GM23338 (cell line): ENCODE data around the gene TGM2. TPM values are rescaled to one million over a fixed set of nuclear protein-coding genes. Genes with fewer than 3 reads are reported as not detected.

Experiments used
- ATAC-seq: fragments of 200-7000 bp; cut with Tn5 transposase; 3 replicates; pipeline ENCODE4 v1.9.1; 2020
- DNase-seq: peaks from one replicate; pipeline ENCODE4 v3.0.0-alpha.2; 2015; ENCODE audit warnings: low spot score
- H2AFZ ChIP-seq: fragments of 200-600 bp; sonication (generic); 2 replicates; pipeline ENCODE4 v1.8.0; 2016; ENCODE audit warnings: antibody characterized with exemption, mild to moderate bottlenecking, moderate library complexity
- H3F3A ChIP-seq: fragments of 200-600 bp; sonication (generic); replicated peaks from 2 replicates; pipeline ENCODE4 v1.8.0; 2017; ENCODE audit warnings: antibody characterized with exemption, mixed run types, low read depth
- H3K27ac ChIP-seq: fragments of 200-600 bp; sonication (generic); 2 replicates; pipeline ENCODE4 v1.6.1; 2016; ENCODE audit warnings: low read depth
- H3K27me3 ChIP-seq: fragments of 200-600 bp; sonication (generic); 2 replicates; pipeline ENCODE4 v1.8.0; 2016; ENCODE audit warnings: mild to moderate bottlenecking, mixed run types, moderate library complexity; ENCODE audit not compliant: insufficient read depth
- H3K36me3 ChIP-seq: fragments of 200-600 bp; sonication (generic); 2 replicates; pipeline ENCODE4 v1.8.0; 2016; ENCODE audit warnings: mild to moderate bottlenecking; ENCODE audit not compliant: insufficient read depth
- H3K4me1 ChIP-seq: fragments of 200-600 bp; sonication (generic); 2 replicates; pipeline ENCODE4 v1.8.0; 2016; ENCODE audit warnings: mild to moderate bottlenecking, moderate library complexity; ENCODE audit not compliant: insufficient read depth
- H3K4me2 ChIP-seq: fragments of 200-600 bp; sonication (generic); 2 replicates; pipeline ENCODE4 v1.7.1; 2017; ENCODE audit warnings: mixed run types
- H3K4me3 ChIP-seq: fragments of 200-600 bp; sonication (generic); 2 replicates; pipeline ENCODE4 v1.6.1; 2016; ENCODE audit warnings: mixed run types
- H3K79me2 ChIP-seq: fragments of 200-600 bp; sonication (generic); replicated peaks from 2 replicates; pipeline ENCODE4 v1.8.0; 2017; ENCODE audit warnings: mild to moderate bottlenecking; ENCODE audit not compliant: insufficient read depth
- H3K9me2 ChIP-seq: fragments of 200-600 bp; sonication (generic); 2 replicates; pipeline ENCODE4 v1.8.0; 2017; ENCODE audit not compliant: insufficient read depth
- H4K20me1 ChIP-seq: fragments of 200-600 bp; sonication (generic); replicated peaks from 2 replicates; pipeline ENCODE4 v1.8.0; 2017; ENCODE audit warnings: mild to moderate bottlenecking; ENCODE audit not compliant: insufficient read depth
- H3K27ac Mint-ChIP-seq: 2 replicates; pipeline ENCODE4 v1.8.0; 2020; ENCODE audit warnings: inconsistent platforms, mild to moderate bottlenecking, moderate library complexity, mixed read lengths
- H3K27me3 Mint-ChIP-seq: 3 replicates; pipeline ENCODE4 v1.8.0; 2022; ENCODE audit warnings: low read depth, mild to moderate bottlenecking, moderate library complexity, mixed read lengths, inconsistent platforms; ENCODE audit not compliant: insufficient read depth, poor library complexity
- H3K36me3 Mint-ChIP-seq: 3 replicates; pipeline ENCODE4 v1.8.0; 2021; ENCODE audit warnings: low read depth, mild to moderate bottlenecking, inconsistent platforms, moderate library complexity, mixed read lengths
- H3K4me1 Mint-ChIP-seq: 3 replicates; pipeline ENCODE4 v1.8.0; 2020; ENCODE audit warnings: mild to moderate bottlenecking, inconsistent platforms, mixed read lengths
- H3K4me3 Mint-ChIP-seq: 3 replicates; pipeline ENCODE4 v1.8.0; 2021; ENCODE audit warnings: moderate library complexity, mild to moderate bottlenecking, inconsistent platforms, mixed read lengths
- H3K9me3 Mint-ChIP-seq: 3 replicates; pipeline ENCODE4 v1.8.0; 2020; ENCODE audit warnings: moderate library complexity, mild to moderate bottlenecking, inconsistent platforms, mixed read lengths
- CREB1 ChIP-seq: fragments of 250-450 bp; sonication (Bioruptor Pico); IDR thresholded peaks from 2 replicates; pipeline ENCODE4 v1.5.0; 2020; ENCODE audit warnings: low read depth, mild to moderate bottlenecking, moderate library complexity
- CTCF ChIP-seq, 2 experiments: fragments of 200-600 bp in 1 of 2; sonication (generic) in 1 of 2; conservative IDR thresholded peaks; 2 replicates each; pipeline versions ENCODE4 v1.5.1 to v1.6.1; 2016 to 2017; ENCODE audit warnings: antibody characterized with exemption in 2 of 2, low read depth in 2 of 2, mild to moderate bottlenecking in 2 of 2, moderate library complexity in 1 of 2
- EZH2 ChIP-seq: fragments of 200-600 bp; sonication (generic); IDR thresholded peaks from one replicate; pipeline ENCODE4 v1.8.0; 2017; ENCODE audit warnings: antibody characterized with exemption, mild to moderate bottlenecking, low read depth; ENCODE audit not compliant: unreplicated experiment
- EZH2phosphoT487 ChIP-seq: fragments of 200-600 bp; sonication (generic); IDR thresholded peaks from one replicate; pipeline ENCODE4 v1.8.1; 2018; ENCODE audit warnings: antibody characterized with exemption; ENCODE audit not compliant: unreplicated experiment
- NANOG ChIP-seq: IDR thresholded peaks from 2 replicates; pipeline ENCODE4 v1.6.1; 2016; ENCODE audit warnings: antibody characterized with exemption, borderline replicate concordance
- REST ChIP-seq: IDR thresholded peaks from one replicate; pipeline ENCODE4 v1.6.1; 2018; ENCODE audit warnings: antibody characterized with exemption; ENCODE audit not compliant: unreplicated experiment
- STAT1 ChIP-seq: IDR thresholded peaks from one replicate; pipeline ENCODE4 v1.6.1; 2016; ENCODE audit warnings: antibody characterized with exemption; ENCODE audit not compliant: unreplicated experiment
- ZNF331 ChIP-seq: fragments of 250-450 bp; sonication (Bioruptor Pico); IDR thresholded peaks from 2 replicates; pipeline ENCODE4 v1.5.0; 2020; ENCODE audit warnings: low read depth, mild to moderate bottlenecking, moderate library complexity
- ZNF462 ChIP-seq: fragments of 250-450 bp; sonication (Bioruptor Pico); IDR thresholded peaks from 2 replicates; pipeline ENCODE4 v1.5.0; 2020; ENCODE audit warnings: mild to moderate bottlenecking, moderate library complexity
- polyA plus RNA-seq: library from polyadenylated mRNA; unstranded; fragments of >200 nt; fragmentation: Nextera tagmentation; extraction: Ambion mirVana; gene quantifications from 2 replicates; pipeline ENCODE4 v1.2.1, GENCODE V29; 2016
- total RNA-seq: library from RNA; depleted of rRNA; stranded (reverse); fragments of >200 nt; shearing (Covaris generic); gene quantifications from 2 replicates; pipeline ENCODE4 v1.2.3, GENCODE V29; 2014

Gene TGM2
- total and polyA plus RNA-seq, 2 experiments from 2014 or later = 0.45 to 1.0 TPM

- Histone ChIP-seq H3K79me2 (peaks cover 51% of the 10 kb centered on the region), H3K36me3 (0 out of 2 replicates have a peak, but pooled peaks cover 3% of the 10 kb centered on the region), H3K27ac (no peak overlapping the region), H3K4me3 (no peak overlapping the region), H3K9me2 (no peaks in the 10 kb centered on the region), H3K4me2 (no peak overlapping the region), H4K20me1 (peaks cover 17% of the 10 kb centered on the region), H2AFZ (no peak overlapping the region), H3K4me1 (no peaks in the 10 kb centered on the region), H3K27me3 (no peaks in the 10 kb centered on the region), H3F3A (no peaks in the 10 kb centered on the region)
- Mint-ChIP-seq H3K36me3 (peaks cover 35% of the 10 kb centered on the region; the same call in 2 of the 3 replicates), H3K9me3 (no peaks in the 10 kb centered on the region), H3K4me1 (no peaks in the 10 kb centered on the region; the same call in 2 of the 3 replicates), H3K4me3 (no peak overlapping the region), H3K27ac (no peak overlapping the region), H3K27me3 (no peaks in the 10 kb centered on the region)
- no peak for TF ChIP-seq CREB1 (CRISPR knock-in tag)
- DNase-seq = no peak
- no peak for ATAC-seq
These were observed 82.2 kb downstream of the TGM2 start for GRCh38 chr20:38082894-38083293.

- TF ChIP-seq CTCF (conservative IDR thresholded peaks at IDR 0.05; ENCODE audit: low read depth in 2 of 2) (no peak), NANOG (no peak), ZNF331 (CRISPR knock-in tag) (no peak), STAT1 (no peak), REST (no peak), EZH2phosphoT487 (no peak), ZNF462 (CRISPR knock-in tag) (no peak), EZH2 (no peak)
- no peak for DNase-seq
These were observed 83.5 kb downstream of the TGM2 start for GRCh38 chr20:38081575-38081974.

More at GRCh38 chr20:38081575-38081974, 83.5 kb downstream of the TGM2 start:
- H3K9me3 Mint-ChIP-seq = no peaks in the 10 kb centered on the region
- Histone ChIP-seq H3K79me2 (peaks cover 51% of the 10 kb centered on the region), H3K27ac (no peak overlapping the region), H3K36me3 (0 out of 2 replicates have a peak, but pooled peaks cover 3% of the 10 kb centered on the region), H4K20me1 (peaks cover 17% of the 10 kb centered on the region), H3K4me1 (no peaks in the 10 kb centered on the region), H3K4me3 (no peak overlapping the region), H3K9me2 (no peaks in the 10 kb centered on the region), H2AFZ (no peak overlapping the region), H3F3A (no peaks in the 10 kb centered on the region), H3K27me3 (no peaks in the 10 kb centered on the region), H3K4me2 (no peak overlapping the region)
- H3K27ac Mint-ChIP-seq = no peak overlapping the region
- no peaks in the 10 kb centered on the region for H3K27me3 Mint-ChIP-seq
- peaks cover 39% of the 10 kb centered on the region for H3K36me3 Mint-ChIP-seq
- no peak overlapping the region for H3K4me3 Mint-ChIP-seq
- no peak for ATAC-seq
- no peaks in the 10 kb centered on the region; the same call in 2 of the 3 replicates for H3K4me1 Mint-ChIP-seq
